T-cell (primary cell): ENCODE measurements around the gene TUBB8B. TPM values are rescaled to one million over a fixed set of nuclear protein-coding genes. Genes with fewer than 3 reads are reported as not detected.
"Not testable (repeated sequence)": the region's sequence is repeated elsewhere in the genome, so short reads cannot be mapped to it uniquely, and the experiment has no call there.

Experiments used
- ATAC-seq, 4 experiments: fragments of 200-7000 bp in 3 of 4; fragments of 150-1000 bp in 1 of 4; cut with Tn5 transposase; replicated peaks in 1 of 4; 1 replicate in 3 of 4; 2 replicates in 1 of 4; pipeline ENCODE4 v1.10.0; 2021; ENCODE audit warnings: moderate library complexity in 3 of 4, mild to moderate bottlenecking in 2 of 4, moderate number of reproducible peaks in 1 of 4
- CTCF ChIA-PET, 2 donors: fragments of 300-600 bp; sonication (Branson Sonifier 250); formaldehyde crosslinking; loops; one replicate each; lab custom pipeline; 2022; ENCODE audit warnings: antibody characterized with exemption in 2 of 2; lab: Charles Lee
- POLR2A ChIA-PET, 2 donors: fragments of 300-600 bp; sonication (Branson Sonifier 250); formaldehyde crosslinking; loops; one replicate each; lab custom pipeline; 2022; ENCODE audit warnings: antibody characterized with exemption in 2 of 2; lab: Charles Lee
- DNase-seq, 35 experiments: peaks; one replicate each; pipeline versions ENCODE4 v3.0.0 to v3.0.0-alpha.2; 2013 to 2023
- H3K27ac ChIP-seq: one replicate; pipeline ENCODE4 v1.5.1; 2013; ENCODE audit warnings: low read length
- H3K27me3 ChIP-seq, 2 experiments: replicated peaks in 1 of 2; 1 replicate in 1 of 2; 2 replicates in 1 of 2; pipeline versions ENCODE4 v1.6.1 to v1.7.0; 2013; ENCODE audit warnings: low read length in 1 of 2, mixed read lengths in 1 of 2; ENCODE audit not compliant: control insufficient read depth in 2 of 2, insufficient read depth in 2 of 2; ENCODE audit errors: extremely low read depth in 1 of 2
- H3K36me3 ChIP-seq, 2 donors: 1 replicate in 1 of 2; 2 replicates in 1 of 2; pipeline versions ENCODE4 v1.6.1 to v1.7.0; 2013; ENCODE audit warnings: low read length in 1 of 2; ENCODE audit not compliant: control insufficient read depth in 2 of 2, insufficient read depth in 1 of 2; ENCODE audit errors: extremely low read depth in 1 of 2
- H3K4me1 ChIP-seq, 2 experiments: 1 replicate in 1 of 2; 2 replicates in 1 of 2; pipeline versions ENCODE4 v1.6.1 to v1.7.0; 2013; ENCODE audit warnings: low read length in 2 of 2, mixed read lengths in 1 of 2; ENCODE audit not compliant: insufficient read depth in 2 of 2, control insufficient read depth in 1 of 2; ENCODE audit errors: extremely low read depth in 1 of 2
- H3K4me3 ChIP-seq, 2 donors: 1 replicate in 1 of 2; 2 replicates in 1 of 2; pipeline versions ENCODE4 v1.5.1 to v1.7.0; 2013; ENCODE audit warnings: mild to moderate bottlenecking in 2 of 2, low read length in 1 of 2, moderate library complexity in 1 of 2; ENCODE audit not compliant: control insufficient read depth in 1 of 2; ENCODE audit errors: extremely low read depth in 1 of 2
- H3K9me3 ChIP-seq: 2 replicates; pipeline ENCODE4 v1.7.0; 2013
- H3K27ac Mint-ChIP-seq, 2 donors: one replicate each; pipeline ENCODE4 v1.8.0; 2020 to 2021; ENCODE audit warnings: mild to moderate bottlenecking in 2 of 2, mixed read lengths in 2 of 2
- H3K27me3 Mint-ChIP-seq, 2 donors: one replicate each; pipeline ENCODE4 v1.8.0; 2021 to 2022; ENCODE audit warnings: mixed read lengths in 2 of 2
- H3K36me3 Mint-ChIP-seq: one replicate; pipeline ENCODE4 v1.8.0; 2021; ENCODE audit warnings: mixed read lengths
- H3K4me1 Mint-ChIP-seq, 3 donors: one replicate each; pipeline ENCODE4 v1.8.0; 2020 to 2022; ENCODE audit warnings: mixed read lengths in 3 of 3, mild to moderate bottlenecking in 1 of 3
- H3K4me3 Mint-ChIP-seq, 3 donors: one replicate each; pipeline ENCODE4 v1.8.0; 2020 to 2022; ENCODE audit warnings: mild to moderate bottlenecking in 3 of 3, mixed read lengths in 3 of 3, moderate library complexity in 3 of 3
- H3K9me3 Mint-ChIP-seq, 3 donors: one replicate each; pipeline ENCODE4 v1.8.0; 2020 to 2022; ENCODE audit warnings: mixed read lengths in 3 of 3
- WGBS: methylation state at CpG from one replicate; pipeline ENCODE4 v1.1.5; 2013; ENCODE audit warnings: missing lambda C conversion rate; ENCODE audit not compliant: insufficient coverage; 5-methylcytosine and 5-hydroxymethylcytosine counted together
- total RNA-seq, 35 experiments: library from RNA in 6 of 35; stranded (reverse) in 6 of 35; fragments of 120-200 nt in 1 of 35; gene quantifications; one replicate each; pipeline versions ENCODE4 v1.2.1 to v1.2.4 and lab custom pipeline; 2013 to 2026

Gene TUBB8B
- total RNA-seq, 5 donors from 2014 or later (not counting 1 experiment from before 2014, with no cell fraction given) = not detected

DNA sequence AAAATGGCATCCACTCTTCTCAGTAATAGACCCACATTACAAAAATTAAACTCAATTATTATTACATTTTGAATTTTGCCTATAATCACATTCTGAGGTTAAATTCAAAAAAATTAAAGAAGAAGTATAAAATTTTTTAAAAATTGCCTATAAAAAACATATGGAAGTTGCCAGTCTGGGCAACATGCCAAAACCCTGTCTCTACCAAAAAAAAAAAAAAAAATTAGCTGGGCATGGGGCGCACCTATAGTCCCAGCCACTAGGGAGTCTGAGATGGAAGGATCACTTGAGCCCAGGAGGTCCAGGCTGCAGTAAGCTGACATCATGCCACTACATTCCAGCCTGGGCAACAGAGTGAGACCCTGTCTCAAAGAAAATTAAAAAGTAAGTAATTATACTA, 42.1 kb upstream of the TUBB8B start:
- POLR2A ChIA-PET, ATAC-seq, H3K9me3 Mint-ChIP-seq, H3K27ac ChIP-seq, H3K36me3 Mint-ChIP-seq, H3K36me3 ChIP-seq, H3K4me3 Mint-ChIP-seq, H3K4me3 ChIP-seq, H3K4me1 ChIP-seq, H3K9me3 ChIP-seq, DNase-seq, H3K27me3 Mint-ChIP-seq, H3K27ac Mint-ChIP-seq, H3K4me1 Mint-ChIP-seq, H3K27me3 ChIP-seq, CTCF ChIA-PET: not testable (repeated sequence)
- WGBS = no CpG with 5 or more reads among the region's 1 CpG

DNA sequence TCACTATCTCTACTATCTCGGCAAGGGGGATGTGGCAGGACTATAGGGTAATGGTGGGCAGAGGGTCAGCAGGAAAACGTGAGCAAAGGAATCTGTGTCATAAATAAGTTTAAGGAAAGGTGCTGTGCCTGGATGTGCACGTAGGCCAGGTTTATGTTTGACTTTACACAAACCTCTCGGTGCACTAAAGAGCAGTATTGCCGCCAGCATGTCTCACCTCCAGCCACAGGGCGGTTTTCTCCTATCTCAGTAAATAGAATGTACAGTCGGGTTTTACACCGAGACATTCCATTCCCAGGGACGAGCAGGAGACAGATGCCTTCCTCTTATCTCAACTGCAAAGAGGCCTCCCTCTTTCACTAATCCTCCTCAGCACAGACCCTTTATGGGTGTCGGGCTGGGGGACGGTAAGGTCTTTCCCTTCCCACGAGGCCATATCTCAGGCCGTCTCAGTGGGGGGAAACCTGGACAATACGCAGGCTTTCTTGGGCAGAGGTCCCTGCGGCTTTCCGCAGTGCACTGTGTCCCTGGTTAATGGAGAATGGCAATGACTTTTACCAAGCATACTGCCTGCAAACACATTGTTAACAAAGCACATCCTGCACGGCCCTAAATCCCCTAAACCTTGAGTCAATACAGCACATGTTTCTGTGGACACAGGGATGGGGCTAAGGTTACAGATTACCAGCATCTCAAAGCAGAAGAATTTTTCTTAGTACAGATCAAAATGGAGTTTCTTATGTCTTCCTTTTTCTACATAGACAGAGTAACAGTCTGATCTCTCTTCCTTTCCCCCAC, 41.2 kb upstream of the TUBB8B start:
- H3K4me1 Mint-ChIP-seq, H3K36me3 Mint-ChIP-seq, ATAC-seq, H3K27me3 Mint-ChIP-seq, H3K4me3 Mint-ChIP-seq, DNase-seq, H3K27me3 ChIP-seq, H3K27ac ChIP-seq, H3K36me3 ChIP-seq, H3K9me3 ChIP-seq, H3K4me1 ChIP-seq, H3K4me3 ChIP-seq, CTCF ChIA-PET, H3K27ac Mint-ChIP-seq, H3K9me3 Mint-ChIP-seq, POLR2A ChIA-PET: not testable (repeated sequence)
- WGBS = 88% methylated on average over 3 of the region's 17 CpGs

DNA sequence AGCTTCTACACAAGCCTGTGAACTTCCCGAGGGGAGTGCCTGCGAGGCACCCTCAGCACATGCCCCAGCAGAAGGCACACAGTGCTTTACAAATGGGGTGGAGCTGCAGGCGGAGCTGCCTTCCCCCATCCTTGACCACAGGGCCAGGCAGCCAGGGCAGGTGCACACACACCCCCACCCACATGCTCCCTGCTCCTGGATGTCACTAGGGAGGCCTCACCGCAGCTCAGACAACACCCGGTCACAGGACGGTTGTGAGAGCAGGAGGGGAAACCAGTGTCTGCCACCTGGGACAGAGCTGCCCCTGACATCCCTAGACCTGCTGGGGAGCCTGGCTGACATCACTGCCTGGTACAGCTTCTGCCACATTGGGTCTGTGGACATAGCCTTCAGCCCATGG, 39.7 kb upstream of the TUBB8B start:
- H3K27me3 Mint-ChIP-seq, H3K27ac ChIP-seq, H3K4me1 ChIP-seq, H3K36me3 Mint-ChIP-seq, H3K27me3 ChIP-seq, H3K27ac Mint-ChIP-seq, POLR2A ChIA-PET, H3K4me1 Mint-ChIP-seq, H3K4me3 ChIP-seq, H3K9me3 Mint-ChIP-seq, H3K36me3 ChIP-seq, CTCF ChIA-PET, H3K4me3 Mint-ChIP-seq, H3K9me3 ChIP-seq, DNase-seq, ATAC-seq: not testable (repeated sequence)
- WGBS = no CpG with 5 or more reads among the region's 6 CpGs

DNA sequence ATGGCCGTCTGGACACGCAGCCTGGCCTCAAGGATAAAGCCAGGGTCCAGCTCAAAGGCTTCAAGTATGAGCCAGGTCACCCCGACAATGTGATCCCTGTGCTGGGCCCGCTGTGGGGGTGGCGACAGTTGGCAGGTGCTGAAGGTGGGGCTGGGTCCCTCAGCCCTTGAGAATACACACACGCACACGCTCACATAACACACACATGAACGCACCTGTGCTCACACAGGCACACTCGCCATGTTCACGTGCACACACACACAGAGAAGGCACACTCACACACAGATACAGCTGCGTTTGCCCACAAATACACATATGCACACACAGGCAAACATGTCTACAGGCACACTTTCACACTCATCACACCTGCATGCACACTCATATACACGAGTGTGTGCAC, 35.4 kb upstream of the TUBB8B start:
- CTCF ChIA-PET, H3K9me3 ChIP-seq, H3K4me1 Mint-ChIP-seq, H3K36me3 ChIP-seq, ATAC-seq, POLR2A ChIA-PET, H3K4me3 Mint-ChIP-seq, H3K27me3 Mint-ChIP-seq, H3K9me3 Mint-ChIP-seq, H3K27ac Mint-ChIP-seq, H3K27me3 ChIP-seq, H3K27ac ChIP-seq, DNase-seq, H3K4me1 ChIP-seq, H3K36me3 Mint-ChIP-seq, H3K4me3 ChIP-seq: not testable (repeated sequence)
- WGBS = 86% methylated on average over 10 of the region's 12 CpGs

DNA sequence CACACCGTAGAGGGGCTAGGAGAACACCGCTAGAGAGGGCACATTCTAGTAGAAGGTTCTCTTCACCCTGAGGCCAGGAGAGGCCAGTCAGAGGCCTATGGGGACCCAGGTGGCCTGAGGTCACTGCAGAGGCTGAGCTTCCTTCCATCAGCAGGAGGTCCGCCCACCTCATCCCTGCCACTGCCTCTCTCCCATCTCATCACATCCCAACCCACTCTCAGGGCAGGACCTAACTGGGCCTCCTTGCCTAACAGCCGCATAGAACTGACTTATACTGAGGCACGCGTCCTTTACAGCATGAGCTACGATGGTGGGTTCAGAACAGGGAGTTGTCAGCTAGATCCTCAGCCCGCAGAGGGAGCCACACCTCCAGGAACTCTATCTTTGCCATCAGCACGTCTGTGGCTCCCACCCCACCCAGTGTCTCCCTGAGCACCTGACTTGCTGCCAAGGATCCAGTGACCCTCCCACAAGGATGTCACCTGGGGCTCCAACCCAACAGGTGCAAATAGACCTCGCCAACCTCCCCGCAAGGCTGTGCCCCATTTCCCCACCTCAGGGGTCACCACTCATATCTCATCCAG, 33.3 kb upstream of the TUBB8B start:
- H3K4me1 Mint-ChIP-seq, H3K4me3 Mint-ChIP-seq, H3K27me3 ChIP-seq, ATAC-seq, H3K9me3 Mint-ChIP-seq, DNase-seq, CTCF ChIA-PET, H3K4me3 ChIP-seq, H3K27ac Mint-ChIP-seq, H3K36me3 ChIP-seq, H3K9me3 ChIP-seq, H3K36me3 Mint-ChIP-seq, POLR2A ChIA-PET, H3K4me1 ChIP-seq, H3K27ac ChIP-seq: not testable (repeated sequence)
- peaks cover 2 to 15% of the 10 kb centered on the region in 2 donors for H3K27me3 Mint-ChIP-seq
- WGBS = 77% methylated on average over 9 of the region's 11 CpGs

DNA sequence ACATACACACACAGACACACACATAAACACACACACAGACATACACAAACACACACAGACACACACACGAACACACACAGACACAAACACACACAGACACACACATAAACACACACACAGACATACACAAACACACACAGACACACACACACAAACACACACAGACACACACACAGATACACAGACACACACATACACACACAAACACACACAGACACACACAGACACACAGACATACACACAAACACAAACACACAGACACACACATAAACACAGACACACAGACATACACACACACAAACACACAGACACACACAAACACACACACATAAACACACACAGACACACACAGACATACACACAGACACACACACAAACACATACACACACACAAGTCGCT, 31.5 kb upstream of the TUBB8B start:
- DNase-seq, H3K9me3 Mint-ChIP-seq, H3K4me3 ChIP-seq, POLR2A ChIA-PET, H3K4me3 Mint-ChIP-seq, H3K4me1 ChIP-seq, ATAC-seq, H3K4me1 Mint-ChIP-seq, H3K27ac Mint-ChIP-seq, H3K9me3 ChIP-seq, CTCF ChIA-PET, H3K27me3 ChIP-seq, H3K27ac ChIP-seq, H3K36me3 Mint-ChIP-seq, H3K36me3 ChIP-seq: not testable (repeated sequence)
- H3K27me3 Mint-ChIP-seq = peaks cover 4 to 15% of the 10 kb centered on the region in 2 donors
- whole genome bisulfite sequencing = 94% methylated on average over 2 of the region's 2 CpGs
